ENCODE measurements around the gene GCSAML.

GRCh38 chr1:247539215-247539614 lies 9.7 kb upstream of the GCSAML start:
- TF ChIP-seq EZH2 (IDR thresholded peaks at IDR 0.05; ENCODE audit: borderline replicate concordance, low read depth, low read length, severe bottlenecking) (no peak), CTCF (IDR thresholded peaks at IDR 0.05; ENCODE audit: borderline replicate concordance, extremely low read depth, low read length, poor library complexity, severe bottlenecking) (no peak)
